GM12864 (cell line): ENCODE results near the gene ADAMTS2.

Source experiments
- DNase-seq: peaks from one replicate; pipeline ENCODE4 v3.0.0-alpha.2; 2011; ENCODE audit warnings: low read depth
- H3K4me3 ChIP-seq: 2 replicates; pipeline ENCODE4 v1.5.1; 2011; ENCODE audit warnings: mild to moderate bottlenecking, low read depth, low read length, control low read depth
- TF ChIP-seq, protein P1 (sequence below): IDR thresholded peaks from 2 replicates; pipeline ENCODE4 v1.5.1; 2011; ENCODE audit warnings: low read depth, mild to moderate bottlenecking, moderate library complexity, low read length, control low read depth, inconsistent platforms; ENCODE audit errors: missing control alignments

Gene ADAMTS2

DNA sequence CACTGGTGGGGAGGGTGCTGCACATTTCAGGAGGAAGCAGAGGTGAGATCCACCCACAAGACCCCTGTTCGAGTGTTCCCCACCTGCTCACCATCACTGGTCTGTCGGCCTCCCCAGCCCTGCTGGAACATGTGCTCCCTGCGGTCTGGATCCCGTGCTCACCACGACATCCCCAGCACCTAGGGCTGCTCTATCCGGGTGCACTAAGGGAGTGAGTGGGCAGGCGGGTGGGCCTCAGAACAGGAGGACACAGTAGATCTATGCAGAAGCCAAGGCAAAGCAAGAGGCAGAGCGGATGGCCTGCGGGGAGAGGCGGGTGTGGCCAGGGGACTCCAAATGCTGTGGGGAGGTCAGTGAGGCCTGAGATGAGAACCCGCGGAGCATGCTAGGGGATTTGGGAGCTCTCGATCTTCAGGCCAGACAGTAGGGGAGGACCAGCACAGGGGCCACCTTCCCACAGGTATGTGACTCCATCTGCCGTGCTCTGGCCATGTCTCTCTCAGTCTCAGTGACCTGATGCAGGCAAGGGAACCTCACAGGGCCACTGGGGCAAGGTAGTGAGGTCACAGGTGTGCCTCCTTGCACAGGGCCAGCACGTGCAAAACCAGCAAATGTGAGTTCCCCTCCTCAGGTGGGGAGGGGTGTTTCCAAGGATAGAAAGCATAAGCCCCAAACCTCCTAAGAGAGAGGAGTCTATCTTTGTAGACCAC lies 150.9 kb downstream of the ADAMTS2 start:
- DNase-seq, result no peak
- no peak overlapping the region for H3K4me3 ChIP-seq
- TF ChIP-seq, protein P1, sequence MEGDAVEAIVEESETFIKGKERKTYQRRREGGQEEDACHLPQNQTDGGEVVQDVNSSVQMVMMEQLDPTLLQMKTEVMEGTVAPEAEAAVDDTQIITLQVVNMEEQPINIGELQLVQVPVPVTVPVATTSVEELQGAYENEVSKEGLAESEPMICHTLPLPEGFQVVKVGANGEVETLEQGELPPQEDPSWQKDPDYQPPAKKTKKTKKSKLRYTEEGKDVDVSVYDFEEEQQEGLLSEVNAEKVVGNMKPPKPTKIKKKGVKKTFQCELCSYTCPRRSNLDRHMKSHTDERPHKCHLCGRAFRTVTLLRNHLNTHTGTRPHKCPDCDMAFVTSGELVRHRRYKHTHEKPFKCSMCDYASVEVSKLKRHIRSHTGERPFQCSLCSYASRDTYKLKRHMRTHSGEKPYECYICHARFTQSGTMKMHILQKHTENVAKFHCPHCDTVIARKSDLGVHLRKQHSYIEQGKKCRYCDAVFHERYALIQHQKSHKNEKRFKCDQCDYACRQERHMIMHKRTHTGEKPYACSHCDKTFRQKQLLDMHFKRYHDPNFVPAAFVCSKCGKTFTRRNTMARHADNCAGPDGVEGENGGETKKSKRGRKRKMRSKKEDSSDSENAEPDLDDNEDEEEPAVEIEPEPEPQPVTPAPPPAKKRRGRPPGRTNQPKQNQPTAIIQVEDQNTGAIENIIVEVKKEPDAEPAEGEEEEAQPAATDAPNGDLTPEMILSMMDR, result no peak

DNA sequence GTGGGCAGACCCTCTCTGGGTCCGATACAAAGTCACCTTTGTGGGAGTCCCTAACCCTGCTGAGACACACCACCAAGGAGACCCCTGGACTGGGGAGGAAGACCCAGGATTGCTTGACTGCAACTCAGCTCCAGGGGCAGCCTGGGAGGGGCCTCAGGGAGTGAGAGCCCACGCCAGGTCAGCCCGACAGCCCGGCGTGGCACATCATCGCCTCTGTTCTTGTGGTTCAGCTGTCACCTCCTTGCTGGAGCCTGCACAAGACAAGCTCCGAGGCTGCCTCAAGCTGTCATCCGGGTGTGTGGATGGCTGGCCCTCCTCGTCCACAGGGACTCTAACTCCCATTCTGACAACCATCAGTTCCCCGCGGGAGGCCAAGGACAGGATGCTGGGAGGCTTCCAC lies 151.5 kb downstream of the ADAMTS2 start:
- TF ChIP-seq, protein P1, result no peak
- DNase-seq, result no peak
- H3K4me3 ChIP-seq, result no peak overlapping the region

- TF ChIP-seq, protein P1, result no peak
- no peak overlapping the region for H3K4me3 ChIP-seq
- DNase-seq, result no peak
Measured at GRCh38 chr5:179192891-179193470, 152.3 kb downstream of the ADAMTS2 start.

DNA sequence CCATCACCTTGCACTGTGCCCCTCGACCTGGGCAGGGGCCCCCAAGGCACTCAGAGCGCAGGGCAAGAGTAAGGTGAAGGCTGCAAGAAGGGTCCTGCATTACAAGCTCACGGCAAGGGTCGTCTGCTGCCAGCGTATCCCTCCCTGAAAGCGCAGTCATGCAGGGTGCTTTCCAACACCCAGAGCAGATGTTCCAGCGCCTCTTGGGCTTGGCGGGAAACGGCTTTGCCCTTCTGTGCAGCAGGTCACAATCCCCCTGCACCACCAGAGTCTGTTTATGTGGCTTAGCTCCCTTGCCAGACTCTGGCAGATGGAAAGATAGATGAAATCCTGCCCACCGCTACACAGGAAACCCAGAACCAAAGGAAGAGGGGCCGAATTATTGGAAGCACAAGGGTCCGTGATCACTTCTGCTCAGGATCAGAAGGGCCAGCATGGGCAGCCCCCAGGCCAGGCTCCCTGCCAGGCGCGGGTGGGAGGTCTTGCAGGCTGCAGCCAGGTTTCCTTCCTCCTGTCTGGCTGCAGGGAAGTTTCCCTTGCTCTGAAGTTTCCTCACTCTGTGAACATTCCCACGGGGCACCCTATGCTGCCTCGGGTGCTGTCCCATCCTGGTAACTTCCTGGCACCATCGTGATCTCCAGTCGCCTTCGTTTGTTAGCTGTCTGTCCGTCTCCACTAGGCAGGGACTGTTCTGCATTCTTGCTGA lies 152.9 kb downstream of the ADAMTS2 start:
- H3K4me3 ChIP-seq, result no peak overlapping the region
- TF ChIP-seq, protein P1, result no peak
- no peak for DNase-seq

- no peak for DNase-seq
Measured at GRCh38 chr5:179191506-179192184, 153.6 kb downstream of the ADAMTS2 start.

GRCh38 chr5:179190851-179191505 lies 154.3 kb downstream of the ADAMTS2 start:
- no peak for DNase-seq
- no peak overlapping the region for H3K4me3 ChIP-seq
- TF ChIP-seq, protein P1, result no peak

More at GRCh38 chr5:179191506-179192184, 153.6 kb downstream of the ADAMTS2 start:
- TF ChIP-seq, protein P1, result no peak
- H3K4me3 ChIP-seq, result no peak overlapping the region
